IPS DF 6.9 (cell line): ENCODE results near the gene SARDH.

ENCODE experiments used
- DNase-seq: peaks from one replicate; pipeline ENCODE4 v3.0.0-alpha.2; 2013; ENCODE audit warnings: low read depth, low spot score
- H3K27ac ChIP-seq: one replicate; pipeline ENCODE4 v1.5.1; 2013; ENCODE audit warnings: low read length, control low read depth
- H3K27me3 ChIP-seq: 2 replicates; pipeline ENCODE4 v1.6.1; 2013; ENCODE audit warnings: mild to moderate bottlenecking, low read length; ENCODE audit not compliant: control insufficient read depth, insufficient read depth
- H3K36me3 ChIP-seq: 2 replicates; pipeline ENCODE4 v1.6.1; 2013; ENCODE audit warnings: low read length; ENCODE audit not compliant: control insufficient read depth, insufficient read depth
- H3K4me1 ChIP-seq: 2 replicates; pipeline ENCODE4 v1.6.1; 2013; ENCODE audit warnings: low read length; ENCODE audit not compliant: control insufficient read depth, insufficient read depth
- H3K4me3 ChIP-seq: 2 replicates; pipeline ENCODE4 v1.5.1; 2013; ENCODE audit warnings: mild to moderate bottlenecking, low read length
- H3K9me3 ChIP-seq: 2 replicates; pipeline ENCODE4 v1.6.1; 2013; ENCODE audit warnings: low read length, inconsistent platforms; ENCODE audit not compliant: control insufficient read depth, insufficient read depth
- WGBS: extraction: QIAGEN DNeasy Blood & Tissue Kit; methylation state at CpG from one replicate; pipeline ENCODE4 v1.1.7; 2013; ENCODE audit warnings: mixed read lengths, missing lambda C conversion rate; ENCODE audit not compliant: insufficient read length, insufficient coverage; 5-methylcytosine and 5-hydroxymethylcytosine counted together

The SARDH gene

DNA sequence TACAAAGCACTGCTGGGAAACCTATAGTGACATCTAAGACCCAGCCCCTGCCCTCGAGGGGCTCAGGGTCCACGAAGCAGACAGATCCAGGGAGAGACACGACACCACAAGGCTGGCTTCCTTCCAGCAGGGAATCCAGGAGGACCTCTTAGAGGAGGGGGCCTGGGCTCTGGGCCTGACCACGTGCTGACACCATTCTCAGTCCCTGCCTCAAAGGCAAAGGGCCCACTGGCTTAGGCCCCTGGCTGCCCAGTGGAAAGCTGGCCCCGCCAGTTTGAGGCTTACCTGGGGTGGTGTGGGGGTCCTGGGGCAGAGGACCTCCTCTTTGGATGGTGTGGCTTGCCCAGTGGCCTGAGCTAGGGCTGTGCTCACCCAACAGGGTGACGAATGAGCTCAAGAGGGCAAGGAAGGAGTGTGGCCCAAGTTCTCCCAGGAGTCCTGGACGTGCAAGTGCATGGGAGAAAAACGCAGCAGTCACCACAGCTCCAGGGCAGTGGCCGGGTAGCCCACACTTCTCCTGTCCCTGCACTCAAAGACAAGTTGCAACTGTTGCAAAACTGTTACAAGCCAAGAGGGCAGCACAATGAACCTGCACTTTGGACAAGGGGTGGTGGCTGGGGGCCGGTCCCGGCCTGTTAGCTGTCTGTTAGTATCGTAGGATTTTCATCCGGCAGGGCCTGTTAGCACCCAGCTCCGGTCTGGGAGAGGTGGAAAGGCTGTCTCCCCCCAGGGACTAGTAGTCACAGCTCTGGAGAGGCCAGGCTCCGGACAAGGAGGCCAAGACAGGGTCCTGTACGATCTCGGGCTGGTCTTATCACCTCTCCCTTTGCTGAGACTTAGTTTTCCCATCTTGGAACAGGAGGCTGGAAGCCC is 1.5 kb upstream of the SARDH start:
- no peak overlapping the region for H3K27ac ChIP-seq
- no peaks in the 10 kb centered on the region for H3K27me3 ChIP-seq
- no peaks in the 10 kb centered on the region for H3K9me3 ChIP-seq
- no CpG with 5 or more reads among the region's 17 CpGs for WGBS
- no peak for DNase-seq
- no peaks in the 10 kb centered on the region for H3K36me3 ChIP-seq
- no peak overlapping the region for H3K4me3 ChIP-seq
- H3K4me1 ChIP-seq, result peaks cover 13% of the 10 kb centered on the region

DNA sequence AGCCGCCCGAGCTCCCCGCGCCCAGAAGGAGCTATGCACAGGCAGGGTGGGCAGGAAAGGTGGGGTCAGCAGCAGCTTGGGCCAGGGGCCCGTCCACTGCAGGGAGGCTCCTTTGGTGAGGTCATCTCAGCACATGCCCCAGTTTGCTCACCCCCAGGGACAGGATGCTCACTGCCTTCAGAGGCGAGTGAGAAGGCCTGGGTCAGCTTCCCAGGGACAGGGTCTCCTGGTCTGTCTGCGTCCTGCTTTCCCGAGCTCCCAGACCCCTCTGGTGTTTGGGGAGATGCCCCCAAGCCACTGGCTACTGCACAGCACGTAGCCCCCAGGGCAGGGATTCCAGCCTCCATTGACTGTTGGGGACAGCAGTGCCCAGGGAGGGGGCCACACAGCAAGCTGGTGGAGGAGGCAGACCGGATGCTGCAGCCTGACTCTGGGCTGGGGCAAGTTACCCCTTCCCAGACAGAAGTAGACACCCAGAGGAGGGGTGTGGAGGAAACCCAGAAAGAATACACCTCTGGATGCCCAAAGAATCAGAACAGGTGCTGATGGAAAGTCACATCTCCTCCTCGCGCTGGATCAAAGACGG is 581 bp upstream of the SARDH start:
- Histone ChIP-seq H3K27ac (no peak overlapping the region), H3K36me3 (no peaks in the 10 kb centered on the region), H3K4me3 (no peak overlapping the region), H3K9me3 (no peaks in the 10 kb centered on the region), H3K27me3 (no peaks in the 10 kb centered on the region), H3K4me1 (peaks cover 13% of the 10 kb centered on the region)
- WGBS, result no CpG with 5 or more reads among the region's 13 CpGs
- DNase-seq, result no peak

DNA sequence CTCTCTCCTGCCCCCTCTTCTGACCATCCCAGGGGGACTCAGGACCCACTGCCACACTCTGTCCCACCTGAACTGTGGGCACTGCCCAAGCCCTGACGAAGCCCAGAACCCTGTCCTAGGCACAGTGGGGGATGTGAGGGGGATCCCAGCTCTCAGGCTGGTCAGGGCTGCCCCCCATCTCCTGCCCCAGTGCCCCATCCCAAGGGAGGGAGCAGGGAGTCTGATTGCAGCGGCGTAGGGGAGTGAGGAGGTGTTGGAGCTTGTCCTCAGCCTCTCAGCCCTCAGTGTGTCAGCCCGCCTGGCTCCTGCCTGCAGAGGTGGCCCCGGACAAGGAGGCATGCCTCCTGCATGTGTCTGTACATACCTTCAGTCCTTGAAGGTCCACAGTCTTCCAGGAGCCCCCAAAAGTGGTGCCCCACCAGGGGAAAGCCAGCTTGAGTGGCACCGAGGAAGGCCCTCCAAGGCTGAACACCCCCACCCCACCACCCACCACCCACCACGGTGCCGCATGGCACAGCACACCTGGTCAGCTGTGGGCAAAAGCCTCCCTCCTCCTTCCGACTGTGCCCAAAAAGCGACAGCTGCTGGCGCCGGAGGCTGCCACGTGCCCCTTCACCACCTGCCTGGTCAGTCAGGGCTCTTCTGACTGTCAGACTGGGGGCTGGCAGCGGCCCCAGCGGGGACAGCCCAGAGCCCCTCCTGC is 930 bp downstream of the SARDH start:
- Histone ChIP-seq H3K4me3 (no peak overlapping the region), H3K27ac (no peak overlapping the region), H3K27me3 (no peaks in the 10 kb centered on the region), H3K9me3 (no peaks in the 10 kb centered on the region), H3K36me3 (no peaks in the 10 kb centered on the region), H3K4me1 (peaks cover 12% of the 10 kb centered on the region)
- DNase-seq, result no peak
- WGBS, result no CpG with 5 or more reads among the region's 15 CpGs

DNA sequence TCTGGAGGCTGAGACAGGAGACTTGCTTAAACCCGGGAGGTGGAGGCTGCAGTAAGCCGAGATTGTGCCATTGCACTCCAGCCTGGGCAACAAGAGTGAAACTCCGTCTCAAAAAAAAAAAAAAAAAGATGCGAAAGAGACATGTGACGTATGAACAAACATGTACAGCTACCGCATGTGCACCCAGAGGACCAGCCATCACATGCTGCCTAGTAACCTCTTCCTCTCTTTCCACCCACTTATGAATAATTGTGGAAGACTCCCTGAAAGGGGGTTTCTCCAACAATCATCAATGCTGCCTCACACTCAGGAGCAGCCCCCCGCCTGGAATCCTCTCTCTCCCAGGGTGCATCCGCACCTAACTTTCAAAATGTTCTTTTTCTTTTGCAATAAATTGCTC is 2.2 kb downstream of the SARDH start:
- H3K27ac ChIP-seq, result no peak overlapping the region

DNA sequence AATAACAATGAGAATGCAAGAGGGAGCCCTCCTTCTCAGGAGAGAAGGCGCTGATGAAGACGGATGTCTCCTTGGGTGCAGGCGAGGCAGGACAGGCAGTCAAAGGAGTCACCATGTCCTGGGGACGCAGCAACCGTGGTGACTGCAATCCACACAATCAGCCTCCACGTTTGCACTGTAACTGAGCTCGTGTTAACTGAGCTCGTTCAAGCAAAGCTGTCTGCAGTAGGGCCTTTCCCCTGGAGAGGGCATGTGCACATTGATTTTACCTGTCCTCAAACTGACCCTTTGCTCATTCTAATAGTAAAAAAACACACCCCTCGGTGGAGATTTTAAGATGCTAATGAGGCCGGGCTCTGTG is 2.8 kb downstream of the SARDH start:
- no peaks in the 10 kb centered on the region for H3K9me3 ChIP-seq
- WGBS, result no CpG with 5 or more reads among the region's 10 CpGs
- H3K27ac ChIP-seq, result no peak overlapping the region
- DNase-seq, result no peak
- peaks cover 12% of the 10 kb centered on the region for H3K4me1 ChIP-seq
- no peak overlapping the region for H3K4me3 ChIP-seq
- H3K36me3 ChIP-seq, result no peaks in the 10 kb centered on the region
- no peaks in the 10 kb centered on the region for H3K27me3 ChIP-seq

More for the DNA sequence above, 2.2 kb downstream of the SARDH start:
- DNase-seq, result no peak
- WGBS, result no CpG with 5 or more reads among the region's 8 CpGs
- H3K9me3 ChIP-seq, result no peaks in the 10 kb centered on the region
- H3K36me3 ChIP-seq, result no peaks in the 10 kb centered on the region
- no peak overlapping the region for H3K4me3 ChIP-seq
- peaks cover 12% of the 10 kb centered on the region for H3K4me1 ChIP-seq
- no peaks in the 10 kb centered on the region for H3K27me3 ChIP-seq

- no CpG with 5 or more reads among the region's 23 CpGs for WGBS
- peaks cover 12% of the 10 kb centered on the region for H3K4me1 ChIP-seq
- DNase-seq, result no peak
- H3K27ac ChIP-seq, result no peak overlapping the region
- H3K27me3 ChIP-seq, result no peaks in the 10 kb centered on the region
- no peaks in the 10 kb centered on the region for H3K9me3 ChIP-seq
- H3K4me3 ChIP-seq, result no peak overlapping the region
- no peaks in the 10 kb centered on the region for H3K36me3 ChIP-seq
These were observed 3.4 kb downstream of the SARDH start for GRCh38 chr9:133734590-133735414.

- whole genome bisulfite sequencing, result no CpG with 5 or more reads among the region's 21 CpGs
- Histone ChIP-seq H3K27ac (no peak overlapping the region), H3K4me3 (no peak overlapping the region), H3K36me3 (no peaks in the 10 kb centered on the region), H3K9me3 (no peaks in the 10 kb centered on the region), H3K4me1 (peaks cover 12% of the 10 kb centered on the region), H3K27me3 (no peaks in the 10 kb centered on the region)
- no peak for DNase-seq
These were observed 4.2 kb downstream of the SARDH start for GRCh38 chr9:133733796-133734533.

DNA sequence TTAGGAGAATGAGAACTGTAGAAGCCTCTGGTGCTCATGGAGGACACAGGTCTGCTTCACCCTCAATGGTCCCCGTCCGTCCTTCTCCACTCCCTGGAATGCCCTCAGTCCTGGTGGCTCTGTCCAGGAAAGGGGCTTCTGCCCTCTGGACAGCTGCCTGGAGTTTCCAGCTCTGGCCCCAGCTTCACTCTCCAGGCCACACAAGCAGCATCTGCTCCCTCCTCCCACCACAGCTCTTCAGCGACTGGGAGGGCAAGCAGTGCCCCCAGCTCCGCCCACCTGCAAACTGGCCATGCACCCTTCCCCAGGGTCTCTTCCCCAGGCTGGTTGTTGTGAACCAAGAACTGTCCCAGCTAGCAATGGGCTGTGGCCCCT is 4.7 kb downstream of the SARDH start:
- Histone ChIP-seq H3K27me3 (no peaks in the 10 kb centered on the region), H3K4me1 (peaks cover 12% of the 10 kb centered on the region), H3K4me3 (no peak overlapping the region), H3K27ac (no peak overlapping the region), H3K36me3 (no peaks in the 10 kb centered on the region), H3K9me3 (no peaks in the 10 kb centered on the region)
- no CpG with 5 or more reads among the region's 4 CpGs for WGBS
- DNase-seq, result no peak

DNA sequence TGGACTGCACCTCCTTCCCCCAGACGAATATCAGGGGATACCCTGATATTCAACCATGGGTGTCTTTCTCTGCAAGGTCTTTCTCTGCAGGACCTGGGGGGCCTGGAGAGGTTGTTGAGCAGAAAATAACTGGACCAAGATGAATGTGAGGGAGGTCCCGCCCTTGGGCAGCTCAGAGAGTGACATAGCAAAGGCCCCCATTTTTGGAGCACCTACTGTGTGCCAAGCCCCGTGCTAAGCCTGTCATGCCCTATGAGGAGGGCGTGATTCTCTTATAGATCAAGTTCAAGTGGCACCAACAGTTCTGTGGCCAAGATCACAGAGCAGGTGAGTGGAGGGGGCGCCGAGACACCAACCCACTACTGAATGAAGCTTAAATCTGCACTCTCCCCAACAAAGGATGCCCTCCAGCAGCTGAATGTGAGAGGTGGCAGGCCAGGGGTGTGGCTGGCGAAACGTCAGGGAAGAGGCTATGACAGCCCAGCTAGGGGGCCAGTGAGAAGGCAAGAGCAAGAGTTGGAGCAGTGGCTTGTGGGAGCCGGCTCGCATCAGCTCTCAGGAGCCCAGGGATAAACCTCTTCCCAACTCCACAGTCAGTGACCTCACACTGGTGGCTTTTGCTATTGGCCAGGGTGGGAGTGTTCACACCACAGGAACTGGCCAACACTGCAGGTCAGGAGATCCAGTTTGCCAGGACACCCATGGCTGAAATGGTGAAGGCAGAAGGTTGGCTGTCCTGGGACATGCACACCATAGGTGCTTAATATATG is 5.3 kb downstream of the SARDH start:
- H3K27ac ChIP-seq, result no peak overlapping the region
- no peak for DNase-seq
- no peaks in the 10 kb centered on the region for H3K36me3 ChIP-seq
- no CpG with 5 or more reads among the region's 10 CpGs for WGBS
- H3K4me1 ChIP-seq, result peaks cover 9% of the 10 kb centered on the region
- H3K4me3 ChIP-seq, result no peak overlapping the region
- no peaks in the 10 kb centered on the region for H3K9me3 ChIP-seq
- no peaks in the 10 kb centered on the region for H3K27me3 ChIP-seq
